GM12865 (cell line): ENCODE data around the gene CTNNA3.

ENCODE experiments used
- DNase-seq: peaks from one replicate; pipeline ENCODE4 v3.0.0; 2010; ENCODE audit warnings: low read depth
- H3K4me3 ChIP-seq: 2 replicates; pipeline ENCODE4 v1.5.1; 2011; ENCODE audit warnings: mild to moderate bottlenecking, low read depth, low read length, control low read depth
- CTCF ChIP-seq: IDR thresholded peaks from 2 replicates; pipeline ENCODE4 v1.5.1; 2011; ENCODE audit warnings: low read length, control low read depth, low read depth, inconsistent platforms; ENCODE audit not compliant: insufficient read depth; ENCODE audit errors: missing control alignments

The CTNNA3 gene

GRCh38 chr10:66772548-66773471 lies 923.2 kb downstream of the CTNNA3 start:
- H3K4me3 ChIP-seq: no peak overlapping the region
- no peak for TF ChIP-seq CTCF
- DNase-seq: no peak

- no peak for DNase-seq
- H3K4me3 ChIP-seq: no peak overlapping the region
- no peak for TF ChIP-seq CTCF
Observed at GRCh38 chr10:66767707-66768106, 928.3 kb downstream of the CTNNA3 start.

- no peak for DNase-seq
- H3K4me3 ChIP-seq: no peak overlapping the region
- TF ChIP-seq CTCF: no peak
Observed at GRCh38 chr10:66762218-66762729, 933.7 kb downstream of the CTNNA3 start.

- DNase-seq: no peak
- no peak for TF ChIP-seq CTCF
- H3K4me3 ChIP-seq: no peak overlapping the region
Observed at GRCh38 chr10:66760941-66761340, 935.1 kb downstream of the CTNNA3 start.

- no peak for TF ChIP-seq CTCF
- no peak for DNase-seq
- no peak overlapping the region for H3K4me3 ChIP-seq
Observed at GRCh38 chr10:66755474-66755873, 940.5 kb downstream of the CTNNA3 start.

- no peak for DNase-seq
- no peak for TF ChIP-seq CTCF
- no peak overlapping the region for H3K4me3 ChIP-seq
Observed at GRCh38 chr10:66752714-66753113, 943.3 kb downstream of the CTNNA3 start.
